NCI-H1092 (cell line): Measurements from ENCODE around the gene ACTL7A.

ENCODE experiments used
- DNase-seq: peaks from one replicate; lab custom pipeline; 2025; lab: John Stamatoyannopoulos, UW

Gene ACTL7A

DNA sequence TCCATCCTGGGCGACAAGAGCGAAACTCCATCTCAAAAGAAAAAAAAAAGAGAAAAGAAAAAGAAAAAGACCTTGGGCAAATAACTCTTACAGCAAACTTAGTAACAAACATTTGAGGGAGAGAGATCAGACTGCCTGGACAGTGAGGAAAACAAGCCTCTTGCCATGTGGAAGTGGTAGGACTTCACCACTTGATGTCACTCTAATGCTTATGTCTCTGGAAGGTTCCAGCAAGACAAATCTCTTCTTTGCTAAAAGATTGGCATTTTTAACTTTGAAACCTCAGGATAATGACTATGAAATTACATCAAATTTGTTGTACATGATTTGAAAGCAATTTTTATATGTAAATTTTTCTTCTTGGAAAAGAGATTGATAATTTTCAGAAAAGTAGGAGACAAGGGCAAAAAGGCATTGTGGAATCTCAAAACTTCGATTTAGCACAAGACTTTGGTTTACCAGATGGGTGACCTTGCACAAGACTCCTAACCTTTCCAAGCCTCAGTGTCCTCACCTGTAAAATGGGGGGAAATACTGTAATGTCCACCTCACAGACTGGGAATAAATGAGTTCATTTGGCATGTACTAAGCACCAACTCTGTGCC lies 11.7 kb upstream of the ACTL7A start:
- no peak for DNase-seq

DNA sequence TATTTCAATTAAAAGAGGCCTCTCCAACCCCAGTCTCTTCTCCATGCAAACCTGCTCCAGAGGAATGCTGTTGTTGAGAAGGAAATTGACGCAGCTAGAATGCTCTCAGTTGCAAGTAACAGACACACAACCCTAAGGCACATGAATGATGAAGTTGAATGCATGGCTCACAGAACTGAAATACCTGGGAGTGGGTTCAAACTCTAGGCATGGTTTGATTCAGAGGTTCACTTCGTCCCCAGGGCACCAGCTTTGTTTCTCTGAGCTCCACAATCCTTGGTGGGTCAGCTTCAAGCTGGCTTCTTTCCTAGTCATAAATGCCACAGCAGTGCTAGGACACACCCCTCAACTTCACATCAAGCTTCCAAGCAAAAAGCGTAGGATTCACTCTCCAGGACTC lies 10.9 kb upstream of the ACTL7A start:
- no peak for DNase-seq

DNA sequence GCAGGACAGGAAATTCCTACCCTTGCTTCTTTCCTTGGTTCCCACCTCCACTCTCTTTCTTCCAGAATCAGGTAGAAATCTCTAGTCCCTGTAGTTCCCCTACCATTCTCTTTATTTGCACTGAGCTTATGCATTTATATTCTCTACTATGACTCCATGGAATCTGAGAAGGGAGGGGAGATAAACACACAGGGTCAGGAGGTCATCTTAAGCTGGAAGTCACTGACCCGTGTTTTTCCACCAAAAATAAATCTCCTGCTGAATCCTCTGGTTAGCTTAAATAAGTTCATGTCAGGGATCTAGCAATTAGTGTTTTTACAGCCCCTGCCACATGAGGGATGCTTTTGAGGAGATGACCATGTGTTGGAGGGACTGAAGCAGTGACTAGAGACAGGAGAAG lies 10.0 kb upstream of the ACTL7A start:
- DNase-seq = no peak

DNA sequence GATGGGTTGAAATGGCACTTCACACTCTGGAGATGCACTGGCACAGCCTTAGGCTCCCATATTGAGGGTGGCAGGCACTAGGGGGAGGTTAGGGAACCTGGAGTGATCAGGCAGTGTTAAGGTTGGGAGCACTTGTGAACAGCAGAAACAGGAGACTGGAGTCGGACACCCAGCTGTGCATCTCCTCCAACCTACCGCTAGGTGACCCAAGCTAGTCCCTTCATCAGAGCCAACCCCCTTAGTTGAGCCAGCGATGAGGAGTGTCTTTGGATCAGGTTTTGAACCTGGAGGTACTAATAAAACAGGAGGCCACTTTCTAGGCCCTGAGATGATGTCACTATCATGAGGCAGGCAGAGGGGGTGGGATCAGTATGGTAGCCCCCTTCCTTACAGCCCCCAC lies 8.0 kb upstream of the ACTL7A start:
- DNase-seq = no peak

DNA sequence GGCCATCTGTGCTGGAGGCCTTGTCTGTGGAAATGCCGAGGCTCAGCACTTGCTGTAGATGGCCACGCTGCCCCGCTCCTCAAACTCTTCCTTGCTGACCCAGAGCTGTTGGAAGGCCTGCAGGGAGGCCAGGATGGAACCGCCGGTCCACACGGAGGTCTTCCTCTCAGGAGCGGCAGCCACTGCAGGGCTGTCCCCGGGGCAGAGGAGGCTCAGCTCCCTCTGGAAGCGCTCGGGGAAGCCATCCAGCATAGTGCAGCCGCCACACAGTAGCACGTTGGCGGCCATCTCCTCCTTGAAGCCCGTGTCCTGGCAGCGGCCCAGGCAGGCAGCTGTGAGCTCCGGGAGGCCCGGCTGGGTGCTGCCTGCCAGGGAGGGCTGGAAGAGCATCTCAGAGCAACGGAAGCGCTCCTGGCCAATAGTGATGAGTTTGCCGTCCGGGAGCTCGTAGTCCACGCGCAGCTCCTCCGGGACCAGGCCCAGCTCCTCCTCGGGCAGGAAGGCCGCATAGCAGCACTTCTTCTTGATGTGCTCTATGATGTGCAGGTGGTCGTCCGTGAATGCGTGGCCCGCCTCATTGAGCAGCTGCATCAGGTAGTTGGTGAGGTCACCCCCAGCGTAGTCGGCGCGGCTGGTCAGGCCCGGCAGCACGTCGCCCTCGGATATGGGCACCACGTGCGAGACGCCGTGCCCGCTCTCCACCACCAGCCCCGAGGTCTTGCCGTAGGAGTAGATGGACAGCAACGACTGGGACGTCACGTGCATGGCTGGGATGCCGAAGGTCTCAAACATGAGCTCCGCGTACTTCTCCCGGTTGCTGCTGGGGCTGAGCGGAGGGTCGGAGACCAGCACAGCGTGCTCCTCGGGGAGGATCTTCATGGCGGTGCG lies 7.2 kb upstream of the ACTL7A start:
- peak; percentile 66 for DNase-seq

DNA sequence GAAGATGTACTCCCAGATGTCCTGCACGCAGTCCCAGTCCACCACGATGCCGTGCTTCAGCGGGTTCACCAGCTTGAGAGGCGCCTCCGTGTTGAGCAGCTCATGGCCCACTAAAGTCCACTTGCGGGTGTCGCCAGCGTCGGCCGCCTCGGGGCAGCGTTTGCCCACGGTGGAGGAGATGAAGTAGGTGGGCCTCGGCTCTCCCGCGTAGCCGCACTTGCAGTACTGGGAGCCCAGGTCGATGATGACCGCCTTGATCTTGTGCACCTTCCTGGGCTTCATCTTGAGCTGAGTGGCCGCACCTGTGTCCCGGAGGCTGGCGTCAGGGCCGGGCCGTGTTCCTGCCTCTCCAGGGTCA lies 6.6 kb upstream of the ACTL7A start:
- DNase-seq = no peak

DNA sequence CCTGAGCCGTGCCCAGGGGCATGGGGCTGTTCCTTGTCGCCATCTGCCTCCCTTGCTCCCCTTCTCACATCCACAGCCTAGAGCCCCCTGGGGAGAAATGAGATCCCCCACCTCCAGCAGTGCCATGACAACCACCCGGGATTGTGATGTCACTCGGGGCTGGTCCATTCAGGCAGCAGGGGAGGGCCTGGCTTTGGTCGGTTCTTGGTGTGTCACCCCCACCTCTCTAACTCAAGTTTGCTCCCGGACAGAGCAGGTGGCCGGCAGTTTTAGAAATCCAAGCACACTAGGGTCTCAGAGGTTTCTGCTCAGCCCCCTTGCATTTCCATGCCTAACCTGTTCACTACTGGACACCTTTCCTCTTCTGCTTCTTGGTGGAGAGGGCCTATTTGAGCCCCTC lies 6.2 kb upstream of the ACTL7A start, which contains the start of gene ACTL7B:
Gene ACTL7B (minus strand): TSS at position 99 of the 400 bp plus-strand sequence. CDS start 56 bp downstream, at position 43.
- no peak for DNase-seq

DNA sequence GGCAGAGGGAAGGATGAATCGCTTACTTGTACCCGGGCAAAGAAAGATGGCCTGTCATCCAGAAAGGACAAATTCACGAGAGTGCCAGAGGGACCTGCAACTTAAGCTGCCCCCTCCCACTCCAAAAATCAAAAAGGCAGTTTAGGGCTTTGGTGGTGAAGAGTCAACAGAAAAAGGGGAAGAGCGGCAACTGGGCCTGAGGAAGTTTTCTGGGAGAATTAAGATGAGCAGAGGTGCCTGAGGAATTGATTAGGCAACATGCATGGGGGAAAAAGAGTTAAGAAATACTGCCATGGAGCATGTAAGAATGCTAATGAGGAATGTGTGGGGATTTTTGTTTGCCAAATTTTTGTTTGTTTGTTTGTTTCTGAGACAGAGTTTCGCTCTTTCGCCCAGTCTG lies 4.5 kb upstream of the ACTL7A start:
- DNase-seq = no peak

DNA sequence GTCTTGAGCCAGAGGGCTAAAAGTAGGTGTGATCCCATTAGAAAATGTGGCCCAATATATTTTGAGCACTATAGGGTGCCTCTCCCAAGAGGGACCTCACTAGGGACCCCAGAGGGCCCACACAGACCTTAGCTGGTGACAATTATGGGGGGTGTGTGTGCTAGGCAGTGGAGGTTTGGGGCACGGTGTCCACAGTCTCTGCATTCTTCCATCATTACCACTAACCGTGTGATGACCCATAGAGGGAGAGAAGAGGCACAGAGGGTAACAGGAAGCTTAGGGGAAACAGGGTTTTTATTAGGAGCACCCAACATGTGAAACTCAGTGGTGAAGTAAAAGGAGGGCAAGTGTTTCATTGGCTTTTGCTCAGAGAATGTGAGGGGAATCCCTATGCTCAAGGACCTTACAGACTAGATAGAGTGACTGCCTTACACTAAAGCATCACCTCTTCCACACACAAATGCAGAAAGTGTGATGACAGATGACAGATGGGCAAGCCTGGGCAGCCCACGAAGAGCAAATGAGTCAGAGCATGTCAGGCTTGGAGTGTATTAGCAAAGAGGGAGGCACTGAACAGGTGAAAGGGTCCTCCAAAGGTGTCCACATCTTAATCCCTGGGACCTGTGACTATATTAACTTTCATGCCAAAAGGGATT lies 2.5 kb upstream of the ACTL7A start:
- no peak for DNase-seq

DNA sequence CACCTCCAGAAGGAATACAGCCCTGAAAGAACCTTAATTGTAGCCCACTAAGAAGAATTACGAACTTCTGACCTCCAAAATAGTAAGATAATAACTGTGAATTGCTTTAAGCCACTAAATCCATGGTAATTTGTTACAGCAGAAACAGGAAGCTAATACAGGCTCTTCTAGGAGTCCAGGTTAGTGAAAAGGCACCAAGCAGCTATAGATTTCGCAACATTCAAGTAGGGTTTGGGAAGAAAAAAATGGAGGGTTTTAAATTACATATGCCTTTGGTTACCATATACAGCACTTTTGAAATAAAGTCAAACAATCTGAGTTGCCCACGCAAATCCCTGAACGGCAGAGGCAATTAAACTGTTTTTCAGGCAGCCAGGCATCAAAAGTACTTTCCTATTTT lies 1.7 kb upstream of the ACTL7A start:
- no peak for DNase-seq

DNA sequence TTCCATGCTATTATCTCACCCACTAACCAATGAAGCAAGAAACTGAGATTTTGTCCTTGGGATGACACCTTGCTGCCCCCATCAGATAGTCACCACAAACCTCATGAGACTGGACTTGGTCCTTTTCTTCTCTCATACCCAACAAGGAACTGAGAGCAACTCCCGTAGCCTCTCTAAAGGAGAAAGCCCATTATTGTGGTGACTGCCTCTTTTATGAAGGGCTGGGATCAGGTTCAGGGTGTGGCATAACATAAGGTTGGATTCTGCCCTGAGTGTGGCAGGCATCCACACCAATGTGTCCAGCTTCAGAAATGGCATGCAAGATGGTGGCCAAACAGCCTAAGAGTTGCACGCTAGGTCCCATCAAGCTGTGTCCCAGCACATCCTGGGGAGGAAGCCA lies 1.3 kb upstream of the ACTL7A start:
- DNase-seq = no peak

DNA sequence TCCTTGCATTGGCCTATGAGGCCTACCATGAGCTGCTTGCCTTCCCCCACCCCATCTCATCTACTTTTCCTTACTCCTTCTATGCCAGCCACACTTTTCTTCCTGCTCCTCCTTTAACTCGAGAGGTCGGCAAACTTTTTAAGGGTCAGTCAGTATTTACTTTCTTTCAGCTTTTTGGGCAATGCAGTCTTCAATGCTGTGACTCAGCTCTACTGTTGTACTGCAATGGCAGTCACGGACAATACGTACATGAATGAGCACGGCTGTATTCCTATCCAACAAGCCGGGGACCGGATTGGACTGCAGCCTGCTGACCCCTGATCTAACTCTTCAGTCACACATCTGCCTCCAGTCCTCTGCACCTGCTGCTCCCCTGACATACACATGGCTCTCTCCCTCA lies 602 bp upstream of the ACTL7A start:
- no peak for DNase-seq

DNA sequence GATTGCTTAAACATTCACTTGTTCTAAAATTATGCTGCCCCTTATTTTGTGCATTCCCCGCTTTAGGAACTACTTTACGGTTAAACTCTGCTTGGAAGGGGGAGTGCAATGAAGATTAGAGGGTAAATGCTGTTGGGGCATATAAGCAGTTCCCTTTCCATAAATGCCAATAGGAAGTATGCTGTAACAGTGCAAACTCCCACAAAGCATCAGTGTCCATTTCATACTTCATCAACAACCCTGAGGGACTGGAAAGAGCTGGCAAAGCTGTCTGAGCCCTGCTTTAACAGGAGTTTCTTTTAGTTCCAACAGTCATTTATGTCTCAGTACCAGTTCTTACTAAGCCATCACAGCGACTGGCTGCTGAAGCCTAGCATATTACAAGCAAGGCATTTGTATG lies 1.8 kb downstream of the ACTL7A start:
- no peak for DNase-seq

DNA sequence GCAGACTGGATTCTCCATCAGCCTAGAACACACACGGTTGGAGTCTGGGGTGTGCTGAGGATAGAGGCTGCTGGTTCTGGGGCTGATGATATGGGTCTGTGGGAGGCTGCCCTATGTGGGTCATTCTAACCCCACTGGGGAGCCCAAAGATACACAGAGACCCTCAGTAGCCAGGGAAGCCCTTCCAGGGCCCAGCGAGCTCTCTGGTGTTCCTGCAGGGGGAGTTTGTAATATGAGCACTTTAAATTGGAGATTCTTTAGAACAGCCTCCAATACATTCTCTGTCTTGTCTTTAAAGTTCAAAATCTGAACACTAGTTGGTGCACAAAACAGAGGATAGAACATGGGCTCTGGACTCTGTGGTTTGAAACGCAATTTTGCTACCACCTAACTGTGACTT lies 2.4 kb downstream of the ACTL7A start:
- no peak for DNase-seq

DNA sequence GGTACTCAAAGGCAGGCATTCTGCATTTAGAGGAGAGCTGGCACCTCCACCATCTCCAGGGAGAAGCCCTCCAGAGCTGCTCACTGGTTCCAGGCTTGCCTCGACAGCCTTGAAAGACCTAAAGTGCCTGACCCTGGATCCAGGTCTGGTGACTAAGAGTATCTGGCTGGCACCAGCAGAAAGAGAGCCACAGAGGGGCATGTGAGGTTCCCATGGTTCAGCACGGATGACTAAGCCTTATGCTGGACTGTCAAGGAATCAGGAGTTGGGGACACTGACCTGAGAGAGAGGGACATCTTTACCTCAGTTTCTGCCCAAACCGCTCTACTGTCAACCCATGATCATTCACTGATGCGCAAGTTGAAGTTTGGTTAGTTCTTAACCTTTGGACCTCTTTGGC lies 3.0 kb downstream of the ACTL7A start:
- no peak for DNase-seq

DNA sequence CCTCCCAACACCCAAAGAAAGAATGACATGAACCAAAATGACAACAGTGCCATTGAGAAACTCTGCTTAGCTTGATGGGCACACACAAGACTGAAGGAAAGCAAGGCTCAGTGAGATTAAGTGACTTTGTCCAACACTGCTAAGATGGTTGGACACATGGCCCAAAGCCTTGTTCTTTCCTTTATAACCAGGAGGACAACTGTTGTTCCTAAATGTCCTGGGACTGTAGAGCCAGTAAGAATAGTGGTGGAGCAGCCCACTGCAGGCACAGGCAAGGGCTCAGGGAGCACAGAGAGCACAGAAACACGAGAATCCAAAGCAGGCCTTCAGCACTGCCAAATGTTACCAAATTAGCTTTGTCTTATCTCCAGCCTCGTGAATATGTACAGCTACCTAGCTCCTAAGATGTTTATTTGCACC lies 3.9 kb downstream of the ACTL7A start:
- DNase-seq = no peak

DNA sequence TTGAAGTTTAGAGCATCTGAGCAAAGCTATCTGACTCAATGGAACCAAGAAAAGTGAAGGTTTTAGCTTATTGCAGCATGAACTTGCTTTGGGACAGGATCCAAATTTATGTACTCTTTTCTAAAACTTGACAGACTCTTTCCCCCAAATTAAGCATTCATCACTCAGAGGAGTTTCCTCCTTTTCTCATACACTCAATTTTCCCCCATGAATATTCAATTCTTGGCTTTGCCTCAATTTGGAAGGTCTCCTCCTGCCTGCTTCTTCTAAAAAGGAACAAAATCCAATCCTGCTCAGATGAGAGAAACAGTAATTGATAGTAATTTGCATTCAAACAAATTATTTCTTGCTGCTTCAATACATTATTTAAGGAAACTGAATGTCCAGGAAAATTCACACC lies 5.0 kb downstream of the ACTL7A start:
- DNase-seq = no peak

DNA sequence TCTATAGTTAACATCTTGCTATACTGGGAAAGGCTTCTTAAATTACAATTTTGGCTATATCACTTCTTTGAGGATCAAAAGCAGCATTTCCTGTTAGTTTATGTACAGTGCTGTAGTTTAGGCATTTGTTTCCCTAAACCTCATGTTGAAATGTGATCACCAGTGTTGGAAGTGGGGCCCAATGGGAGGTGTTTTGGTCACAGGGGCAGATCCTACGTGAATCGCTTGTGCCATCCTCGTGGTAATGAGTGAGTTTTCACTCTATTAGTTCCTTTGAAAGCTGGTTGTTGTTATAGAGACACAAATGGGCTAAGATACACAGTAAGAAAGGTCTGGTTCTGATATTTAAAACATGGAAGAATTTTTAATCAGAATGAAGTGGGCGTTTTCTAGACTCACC lies 5.8 kb downstream of the ACTL7A start:
- no peak for DNase-seq

DNA sequence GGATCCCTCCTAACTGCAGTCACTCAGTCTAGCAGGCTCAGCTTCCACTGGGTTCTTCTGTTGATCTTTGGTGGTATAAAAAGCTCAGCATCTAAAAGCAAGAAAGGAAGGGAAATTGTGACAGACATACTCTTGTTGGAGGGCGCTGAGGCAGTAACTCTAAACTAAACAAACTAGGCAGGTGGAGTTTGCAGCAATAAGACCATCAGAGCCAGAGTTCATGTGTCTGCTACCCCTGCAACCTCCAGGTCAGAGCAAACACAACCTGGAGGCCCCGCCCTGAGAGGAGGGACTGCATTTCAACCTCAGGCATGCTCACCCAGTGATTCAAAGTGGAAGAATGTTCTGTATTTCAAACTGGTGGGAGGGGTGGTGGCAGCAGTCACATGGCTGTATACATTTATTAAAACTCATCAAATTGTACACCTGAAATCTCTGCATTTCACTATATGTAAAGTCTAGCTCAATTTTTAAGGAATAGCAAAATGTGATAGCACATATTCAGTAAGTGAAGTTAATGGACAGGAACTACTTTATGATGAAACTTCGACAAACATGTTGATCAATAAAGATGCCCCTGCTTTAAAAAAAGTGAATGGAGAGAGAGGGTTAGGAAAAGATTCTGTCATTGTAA lies 7.1 kb downstream of the ACTL7A start:
- no peak for DNase-seq

DNA sequence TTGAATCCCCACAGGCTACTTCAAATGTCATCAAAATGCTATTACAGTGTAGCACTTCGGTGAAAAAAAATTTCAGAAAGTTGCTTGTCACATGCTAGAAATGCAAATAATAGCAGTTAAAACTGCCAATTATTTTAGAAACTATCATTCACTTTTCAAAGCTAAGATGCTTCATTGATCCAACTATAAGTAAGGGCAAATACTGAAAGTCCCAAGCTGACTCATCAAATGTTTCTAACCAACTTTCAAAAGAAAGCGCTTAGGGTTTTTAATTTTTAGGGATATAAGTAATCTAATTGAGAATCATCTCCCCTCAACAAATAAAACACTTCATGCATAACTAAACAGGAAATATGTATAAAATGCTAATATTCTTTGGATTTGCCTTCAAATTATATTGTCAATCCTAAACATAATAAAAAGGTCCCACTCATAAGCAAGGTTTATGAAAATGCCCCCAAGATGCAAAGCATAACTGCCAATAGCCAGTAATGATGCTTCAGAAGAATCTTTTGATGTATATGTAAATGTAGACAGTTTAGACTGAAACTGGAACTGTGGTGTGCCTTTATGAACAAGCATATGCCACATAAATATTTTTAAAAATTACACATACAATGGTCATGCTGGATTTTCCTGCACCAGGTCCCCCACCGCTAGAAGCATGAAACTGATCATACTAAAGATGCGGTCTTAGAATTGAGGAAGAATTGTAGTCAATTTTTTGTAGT lies 12.2 kb downstream of the ACTL7A start:
- DNase-seq = no peak

DNA sequence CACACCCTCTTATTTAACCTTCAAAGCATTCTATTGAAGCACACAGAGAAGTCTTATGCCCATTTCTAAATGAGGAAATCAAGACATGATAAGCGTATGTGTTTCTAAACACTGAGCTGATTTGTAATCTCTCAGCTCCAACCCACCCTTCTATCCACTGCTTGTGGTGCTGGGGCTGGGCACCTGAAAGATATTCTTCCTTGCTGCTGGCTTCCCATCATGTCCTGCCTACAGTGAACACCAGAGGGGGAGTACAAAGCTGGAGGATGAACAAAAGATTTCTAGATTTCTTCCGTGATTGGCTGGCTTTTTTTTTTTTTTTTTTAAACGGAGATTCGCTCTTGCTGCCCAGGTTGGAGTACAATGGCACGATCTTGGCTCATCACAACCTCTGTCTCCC lies 14.4 kb downstream of the ACTL7A start:
- DNase-seq = no peak

DNA sequence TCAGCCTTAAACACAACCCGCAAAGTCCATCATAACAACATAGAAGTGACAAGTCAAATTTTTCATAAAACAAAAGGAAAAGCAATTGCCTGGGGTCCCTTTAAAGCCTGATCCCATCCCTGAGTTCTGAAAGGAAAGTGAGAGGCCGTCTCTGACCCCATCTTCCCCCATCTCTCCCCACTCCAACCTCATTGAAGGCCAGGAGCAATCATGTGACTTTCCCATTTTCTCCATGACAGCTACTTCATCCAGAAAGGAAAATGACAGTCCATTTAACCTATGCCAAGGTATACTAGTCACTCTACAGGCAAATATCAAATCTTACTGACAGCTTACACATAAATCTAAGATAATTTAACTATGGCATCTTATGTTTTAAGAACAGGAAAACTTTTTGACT lies 15.5 kb downstream of the ACTL7A start:
- DNase-seq = no peak
